GM21515 (cell line): ENCODE data around the gene VPS37C.

Source experiments
- ATAC-seq: cut with Tn5 transposase; IDR thresholded peaks from one replicate; pipeline ENCODE4 v1.9.1; 2021; ENCODE audit not compliant: unreplicated experiment

Gene VPS37C

DNA sequence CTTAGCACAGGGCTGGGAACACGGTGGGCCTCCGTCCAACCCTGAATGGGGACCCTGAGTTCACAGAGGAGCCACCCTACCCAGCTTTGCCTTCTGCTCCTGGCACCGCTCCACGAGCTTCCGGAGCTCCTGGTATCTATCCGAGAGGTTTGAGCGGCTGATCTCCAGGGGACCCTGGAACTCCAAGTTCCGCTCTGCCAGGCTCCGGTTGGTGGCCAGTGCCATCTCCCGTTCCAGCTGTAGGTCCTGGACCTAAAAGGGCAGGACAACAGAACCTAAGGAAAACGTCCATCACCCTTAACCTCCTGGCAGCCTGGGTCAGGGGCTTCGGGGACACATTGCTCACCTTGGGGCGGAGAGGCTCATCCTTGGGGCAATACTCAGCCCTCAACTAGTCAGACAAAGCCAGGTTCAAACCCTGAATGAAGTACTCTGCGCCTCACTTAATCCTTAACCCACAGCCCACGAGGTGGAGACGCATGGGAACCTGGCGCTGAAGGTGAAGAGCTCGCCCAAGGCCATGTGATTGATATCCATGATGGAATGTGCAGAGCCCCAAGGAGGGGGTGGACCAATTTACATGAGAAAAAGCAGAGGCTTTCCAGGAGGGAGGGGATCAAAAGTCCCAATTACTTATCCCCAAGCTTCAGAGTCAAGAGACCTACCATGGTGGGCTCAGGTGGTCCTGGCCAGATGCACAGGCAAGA is 27.1 kb downstream of the VPS37C start:
- no peak for ATAC-seq

GRCh38 chr11:61133145-61133544 is 28.1 kb downstream of the VPS37C start:
- ATAC-seq: no peak

DNA sequence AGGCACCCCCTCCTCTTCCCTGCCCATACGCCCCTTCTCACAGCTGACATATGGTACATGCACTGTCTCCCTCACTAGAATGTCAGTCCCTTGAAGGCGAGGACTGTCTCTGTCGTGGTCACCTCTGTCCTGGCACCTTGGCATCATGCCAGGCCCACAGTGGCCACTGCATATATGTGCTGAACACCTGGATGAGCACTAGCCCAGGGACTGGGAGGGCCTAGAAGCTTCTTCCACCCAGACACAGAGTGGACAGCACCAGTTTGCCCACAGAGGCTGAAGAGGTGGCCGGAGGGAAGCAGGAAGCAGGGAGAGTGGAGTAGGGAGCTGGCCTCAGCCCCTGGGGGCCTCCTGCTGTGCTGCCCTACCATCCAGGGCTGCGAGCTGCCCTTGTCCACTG is 28.6 kb downstream of the VPS37C start:
- no peak for ATAC-seq

GRCh38 chr11:61131998-61132555 is 29.1 kb downstream of the VPS37C start:
- no peak for ATAC-seq

DNA sequence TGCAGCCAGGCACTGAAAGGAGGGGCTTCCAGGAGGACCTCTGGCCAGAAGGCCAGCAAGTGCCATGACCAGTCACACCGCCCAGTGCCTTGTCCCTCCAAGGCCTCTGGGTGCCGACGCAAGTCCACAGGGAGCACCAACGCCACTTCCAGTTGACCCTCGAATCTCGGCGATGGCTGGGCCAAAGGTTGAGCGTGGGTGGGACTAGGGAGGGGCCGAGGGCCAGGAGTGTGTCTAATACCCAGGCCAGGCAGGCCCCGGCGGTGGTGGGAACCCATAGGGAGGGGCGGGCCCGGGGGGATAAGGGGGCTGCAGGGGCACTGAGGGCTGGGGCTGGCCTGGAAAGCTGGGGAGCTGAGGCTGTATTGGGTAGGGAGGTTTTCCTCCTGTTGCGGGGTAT is 29.6 kb downstream of the VPS37C start:
- no peak for ATAC-seq

DNA sequence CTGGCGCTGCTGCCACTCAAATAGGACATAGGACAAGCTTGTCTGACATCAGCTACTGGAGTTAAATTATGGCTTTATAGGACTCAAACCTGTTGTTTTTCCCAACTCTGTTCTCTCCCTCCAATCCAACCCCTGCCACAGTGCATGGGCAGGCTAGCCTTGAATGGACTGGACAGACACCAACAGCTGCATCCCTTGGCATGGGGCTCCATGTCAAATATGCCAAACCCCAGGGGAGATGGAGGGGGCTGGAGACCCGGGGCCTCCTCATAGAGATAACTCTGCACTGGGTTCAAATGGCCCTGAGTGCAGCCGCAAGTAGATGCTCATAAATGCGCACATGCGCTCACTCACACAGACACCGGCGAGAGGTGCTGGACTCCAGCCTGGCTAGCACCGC is 30.0 kb downstream of the VPS37C start:
- ATAC-seq: no peak

DNA sequence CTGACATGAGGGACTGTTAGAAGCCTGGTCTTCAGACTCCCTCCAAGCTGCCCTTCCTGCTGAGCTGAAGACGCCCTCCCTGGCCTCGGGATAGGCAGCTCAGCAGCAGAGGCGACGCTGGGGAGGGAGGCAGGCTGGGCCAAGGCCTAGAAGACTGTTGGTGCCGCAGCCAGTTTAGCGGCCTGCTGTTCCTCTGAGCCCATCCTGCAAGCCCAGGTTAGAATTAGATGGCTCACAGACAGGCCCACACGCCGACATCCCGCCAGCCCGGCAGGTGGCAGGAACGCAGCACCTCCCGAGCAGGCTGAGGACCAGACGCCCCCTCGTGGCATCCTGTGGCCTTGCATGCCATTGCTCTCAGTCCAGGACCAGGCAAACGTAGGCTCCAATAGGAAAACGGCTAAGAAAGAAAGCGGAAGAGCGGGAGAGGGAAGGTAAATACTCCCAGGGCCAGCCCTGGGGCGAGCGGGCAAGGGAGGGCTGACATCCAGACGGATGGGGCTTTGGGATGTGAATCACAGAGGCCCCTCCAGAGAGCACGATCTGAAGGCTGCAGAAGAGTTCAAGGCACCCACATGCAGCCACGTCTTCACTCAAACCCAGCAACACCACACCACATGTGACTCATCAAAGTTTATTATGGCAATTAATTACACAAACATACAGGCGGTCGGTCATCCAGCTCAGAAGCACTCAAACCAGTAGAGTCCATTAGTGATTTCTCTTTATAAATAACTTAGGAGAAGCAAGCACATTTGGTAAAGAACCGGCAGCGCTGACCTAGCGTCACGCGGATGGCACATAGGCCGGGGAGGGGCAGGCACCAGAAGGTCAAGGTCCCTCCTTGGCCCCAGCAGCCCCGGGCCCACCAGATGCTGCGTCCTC is 31.3 kb downstream of the VPS37C start:
- peak; percentile 90 for ATAC-seq

- no peak for ATAC-seq
Measured at GRCh38 chr11:61128947-61129638, 32.1 kb downstream of the VPS37C start.

GRCh38 chr11:61127991-61128390 is 33.2 kb downstream of the VPS37C start:
- ATAC-seq: no peak

DNA sequence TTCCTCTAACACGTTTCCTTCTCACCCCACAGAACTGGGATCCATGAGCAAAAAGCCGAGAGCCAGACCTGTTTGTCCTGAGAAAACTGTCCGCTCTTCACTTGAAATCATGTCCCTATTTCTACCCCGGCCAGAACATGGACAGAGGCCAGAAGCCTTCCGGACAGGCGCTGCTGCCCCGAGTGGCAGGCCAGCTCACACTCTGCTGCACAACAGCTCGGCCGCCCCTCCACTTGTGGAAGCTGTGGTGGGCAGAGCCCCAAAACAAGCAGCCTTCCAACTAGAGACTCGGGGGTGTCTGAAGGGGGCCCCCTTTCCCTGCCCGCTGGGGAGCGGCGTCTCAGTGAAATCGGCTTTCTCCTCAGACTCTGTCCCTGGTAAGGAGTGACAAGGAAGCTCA is 35.0 kb downstream of the VPS37C start:
- no peak for ATAC-seq

DNA sequence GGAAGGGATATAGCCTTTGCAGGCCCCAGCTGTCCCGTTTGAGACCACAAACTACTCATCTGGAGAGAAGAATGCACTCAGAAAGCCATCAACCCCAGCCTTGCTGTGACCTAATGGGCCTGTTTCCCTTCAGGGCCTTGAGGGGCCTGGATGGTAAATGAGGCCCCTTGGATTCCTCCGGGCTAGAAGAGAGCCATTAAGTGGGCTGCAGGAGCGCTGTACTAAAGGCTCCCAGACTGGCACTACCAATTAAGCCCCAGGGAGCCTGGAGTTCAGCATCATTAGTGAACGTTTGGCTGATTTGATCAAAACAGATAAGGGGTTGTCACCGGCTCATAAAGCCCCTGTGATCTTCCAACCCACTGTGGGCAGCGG is 35.9 kb downstream of the VPS37C start:
- ATAC-seq: no peak

GRCh38 chr11:61124574-61125309 is 36.5 kb downstream of the VPS37C start:
- no peak for ATAC-seq

DNA sequence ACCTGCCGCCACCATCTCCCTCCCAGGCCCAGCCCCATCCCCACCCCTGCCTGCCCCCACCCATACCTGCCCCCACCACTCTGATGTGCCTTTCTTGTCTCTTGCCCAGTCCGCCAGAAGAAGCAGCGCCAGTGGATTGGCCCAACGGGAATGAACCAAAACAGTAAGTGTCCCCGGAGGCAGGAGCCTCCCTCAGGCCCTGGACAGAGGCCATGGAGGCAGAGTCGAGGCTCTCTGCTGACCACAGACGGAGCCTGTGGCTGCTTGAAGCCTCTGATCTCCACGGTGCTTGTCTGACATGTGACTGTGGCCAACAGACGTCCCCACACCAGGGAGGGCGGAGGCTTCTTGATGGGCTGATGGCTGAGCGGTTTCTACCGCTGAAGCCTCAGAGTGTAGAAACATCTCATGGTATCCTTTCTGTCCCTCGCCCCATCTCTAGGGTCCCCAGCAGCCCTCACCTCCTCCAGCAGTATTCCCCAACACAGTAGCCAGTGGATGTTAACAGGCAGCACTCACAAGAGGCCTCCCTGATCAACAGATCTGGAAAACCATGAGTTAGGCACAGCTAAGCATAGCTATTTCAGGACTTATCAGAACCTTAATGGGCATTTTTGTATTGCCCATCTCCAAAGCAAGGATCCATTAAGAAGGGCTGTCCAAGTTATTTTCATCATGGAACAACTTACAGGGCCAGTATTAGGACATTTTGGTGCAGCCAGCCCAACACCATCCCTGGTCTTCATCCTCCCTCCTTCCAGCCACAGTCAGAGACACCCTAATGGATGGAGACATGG is 37.3 kb downstream of the VPS37C start:
- no peak for ATAC-seq

DNA sequence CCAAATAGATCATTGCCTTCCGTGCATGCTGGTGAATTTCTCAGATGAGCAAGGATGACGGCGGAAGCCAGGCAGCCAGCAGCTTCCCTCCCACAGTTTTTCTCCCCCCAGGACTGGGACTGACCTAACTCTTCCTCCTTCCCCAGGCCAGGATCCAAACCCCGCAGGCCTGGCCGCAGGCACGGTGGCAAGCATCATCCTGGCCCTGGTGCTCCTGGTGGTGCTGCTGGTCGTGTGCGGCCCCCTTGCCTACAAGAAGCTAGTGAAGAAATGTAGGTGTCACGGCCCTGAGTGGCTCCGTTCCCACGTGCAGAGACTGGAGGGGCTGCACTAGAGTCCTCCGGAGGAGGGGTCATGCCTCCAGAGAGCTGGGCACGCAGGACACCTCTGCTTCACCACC is 38.5 kb downstream of the VPS37C start:
- ATAC-seq: no peak

GRCh38 chr11:61121917-61122316 is 39.3 kb downstream of the VPS37C start:
- no peak for ATAC-seq

- no peak for ATAC-seq
Measured at GRCh38 chr11:61121192-61121831, 39.9 kb downstream of the VPS37C start.

- no peak for ATAC-seq
Measured at GRCh38 chr11:61120706-61121191, 40.5 kb downstream of the VPS37C start.

- no peak for ATAC-seq
Measured at GRCh38 chr11:61120099-61120705, 41.0 kb downstream of the VPS37C start.

- no peak for ATAC-seq
Measured at GRCh38 chr11:61119571-61119970, 41.7 kb downstream of the VPS37C start.
